ENCODE data around the gene POLR3C.

The POLR3C gene

DNA sequence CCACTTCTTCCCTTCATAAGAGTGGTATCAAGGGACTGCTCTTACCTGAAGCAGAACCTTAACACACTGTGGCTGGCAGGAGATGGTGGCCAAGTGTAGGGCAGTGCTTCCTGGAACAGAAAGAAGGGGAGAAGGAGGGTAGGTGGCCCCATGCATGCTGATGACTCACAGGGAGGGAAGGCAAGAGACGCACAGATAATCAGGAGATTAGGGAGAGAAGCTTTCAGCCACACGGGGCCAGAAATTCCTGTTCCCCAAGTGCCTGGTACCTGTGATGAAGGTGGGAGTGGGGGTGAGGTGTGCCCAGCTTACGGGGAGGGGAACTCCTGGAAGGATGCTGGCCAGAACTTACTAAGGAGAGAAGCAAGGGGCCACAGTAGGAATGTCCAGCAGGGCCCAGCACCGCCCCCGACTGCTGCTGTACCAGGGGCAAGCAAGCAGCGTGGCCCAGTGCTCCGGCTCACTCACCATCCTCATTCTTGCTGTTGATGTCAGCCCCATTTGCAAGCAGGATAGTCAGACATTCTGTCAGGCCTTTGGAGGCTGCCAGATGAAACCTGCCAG, 54.0 kb downstream of the POLR3C start:
- no peak for DNase-seq

DNA sequence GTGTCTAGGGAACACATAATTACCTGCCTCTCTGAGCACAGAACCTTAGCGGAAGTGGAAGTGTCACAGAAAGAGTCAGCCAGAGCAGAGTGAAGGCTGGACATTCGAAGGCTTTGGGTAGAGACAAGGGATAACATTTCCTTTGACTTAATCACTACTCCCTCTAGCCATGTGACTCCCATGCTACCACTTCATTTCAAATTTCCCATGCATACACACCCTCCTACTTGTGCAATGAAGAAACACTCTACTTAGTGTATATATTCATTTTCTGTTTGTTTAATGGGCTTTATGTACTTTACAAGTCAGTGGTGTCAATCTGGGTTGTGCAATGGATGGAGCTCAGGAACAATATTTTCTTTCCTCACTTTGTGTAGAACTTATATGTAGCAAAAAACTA, 54.7 kb downstream of the POLR3C start:
- DNase-seq, result no peak

DNA sequence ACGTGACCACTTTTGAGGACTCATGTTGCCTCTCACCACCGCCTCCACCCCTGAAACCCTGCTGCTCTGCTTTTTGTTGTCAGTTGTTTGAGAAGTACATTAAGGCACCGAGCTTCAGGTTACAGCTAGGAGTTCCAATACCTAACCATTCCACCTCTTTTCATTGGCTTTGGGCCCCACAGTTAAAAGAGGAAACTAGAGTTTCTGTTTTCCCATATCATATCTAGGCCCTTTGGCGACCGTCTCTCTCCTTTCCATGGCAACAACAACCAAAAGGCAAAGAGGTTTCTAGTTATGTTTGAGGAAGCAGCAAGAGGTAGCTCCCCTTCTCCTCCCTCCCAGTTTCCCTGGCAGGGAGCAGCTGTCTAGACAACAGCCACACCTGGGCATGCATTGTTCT, 55.8 kb downstream of the POLR3C start:
- no peak for DNase-seq

DNA sequence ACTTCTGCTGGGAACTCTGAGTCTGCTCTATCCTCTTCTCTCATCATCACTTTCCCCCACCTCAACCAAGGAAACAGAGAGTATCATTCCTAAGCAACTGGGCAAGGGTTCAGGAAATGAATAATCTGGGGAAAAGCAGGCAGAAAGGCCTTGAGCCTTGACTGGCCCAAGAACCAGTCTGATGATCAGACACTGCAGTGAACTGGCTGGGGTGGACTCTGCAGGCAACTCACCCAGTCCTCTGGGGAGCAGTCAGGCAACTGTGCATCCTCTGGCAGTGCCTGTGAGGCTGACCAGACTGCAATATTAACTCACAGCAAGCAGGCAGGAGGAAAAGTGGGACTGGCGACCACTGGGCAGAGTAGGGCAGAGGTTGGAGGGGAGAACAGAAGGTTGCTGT, 60.7 kb downstream of the POLR3C start:
- peak; percentile 62 for DNase-seq

DNA sequence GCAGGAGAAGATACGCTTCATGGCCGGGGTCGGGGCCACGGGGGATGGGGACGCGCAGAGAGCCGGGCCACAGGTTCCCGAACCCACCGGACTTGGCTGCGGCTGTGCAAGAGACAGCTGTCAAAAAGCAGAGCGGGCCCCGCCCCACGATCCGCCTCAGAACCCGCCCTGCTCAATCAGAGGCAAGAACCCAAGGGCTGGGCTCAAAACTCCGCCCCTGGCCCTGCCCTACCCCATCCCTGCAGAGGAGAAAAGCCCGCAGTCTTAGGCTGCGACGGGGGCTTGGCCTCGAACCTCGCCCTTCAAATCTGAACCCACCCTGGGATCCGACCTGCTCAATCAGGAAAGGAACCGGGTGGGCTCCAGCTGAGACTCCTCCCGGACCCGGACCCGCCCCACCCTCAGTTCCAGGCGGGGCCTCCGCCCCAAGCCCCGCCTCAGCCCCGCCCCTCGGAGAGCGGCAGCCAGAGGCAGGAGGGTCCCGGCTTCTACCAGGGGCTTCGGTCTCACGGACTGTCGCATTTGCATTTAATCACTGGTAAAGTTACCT, 61.8 kb downstream of the POLR3C start, which contains the start of gene ANKRD35:
TSS of gene ANKRD35 (minus strand) at position 129 of the 550 bp plus-strand sequence. CDS start at position 21, 108 bp downstream.
- peak; percentile 57 for DNase-seq

DNA sequence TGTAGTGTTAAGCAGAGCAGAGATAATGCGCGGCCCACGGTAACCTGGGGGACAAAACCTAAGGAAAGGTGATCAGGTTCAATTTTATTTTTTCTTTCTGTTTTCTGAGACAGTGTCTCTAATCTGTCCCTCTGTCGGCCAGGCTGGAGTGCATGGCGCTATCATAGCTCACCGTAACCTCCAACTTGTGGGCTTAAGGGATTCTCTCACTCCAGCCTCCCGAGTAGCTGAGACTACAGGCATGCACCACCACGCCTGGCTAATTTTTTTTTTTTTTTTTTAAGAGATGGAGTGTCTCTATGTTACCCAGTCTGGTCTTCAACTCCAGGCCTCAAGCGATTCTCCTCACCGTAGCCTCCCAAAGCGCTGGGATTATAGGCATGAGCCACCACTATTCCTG, 62.4 kb downstream of the POLR3C start:
- no peak for DNase-seq

DNA sequence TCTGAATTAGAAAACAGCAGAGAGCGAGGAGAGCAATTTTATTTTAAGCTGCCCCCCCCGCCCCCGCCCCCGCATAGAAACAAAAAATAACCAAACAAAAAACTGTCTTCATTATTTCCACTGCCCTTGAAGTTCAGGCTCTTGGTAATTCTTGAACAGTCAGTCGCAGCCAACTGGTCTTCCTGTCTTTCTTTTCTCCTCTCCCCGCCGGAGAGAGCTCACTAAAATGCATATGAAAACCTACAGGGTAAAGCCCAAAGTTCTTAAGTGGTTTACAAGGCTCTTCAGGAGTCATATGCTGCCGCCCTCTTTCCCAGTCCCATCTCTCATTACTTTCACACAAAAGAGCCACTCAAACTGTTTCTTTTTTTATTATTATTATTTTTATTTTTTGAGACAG, 62.8 kb downstream of the POLR3C start:
- DNase-seq, result no peak

DNA sequence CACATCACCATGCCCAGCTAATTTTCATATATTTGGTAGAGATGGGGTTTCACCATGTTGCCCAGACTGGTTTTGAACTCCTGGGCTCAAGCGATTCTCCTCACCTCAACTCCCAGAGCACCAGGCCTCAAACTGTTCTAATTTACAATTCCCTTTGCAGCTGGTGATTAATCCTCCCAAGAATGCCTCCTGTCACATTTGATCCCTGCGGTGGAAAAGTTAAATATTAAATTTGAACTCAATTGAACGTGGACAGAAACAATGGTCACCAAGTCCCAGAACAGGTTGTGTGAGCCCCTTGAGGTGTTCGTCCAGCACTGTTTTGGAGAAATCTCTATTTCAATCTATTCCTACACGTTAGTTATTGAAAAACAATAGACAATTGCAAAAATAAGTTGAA, 63.6 kb downstream of the POLR3C start:
- no peak for DNase-seq

DNA sequence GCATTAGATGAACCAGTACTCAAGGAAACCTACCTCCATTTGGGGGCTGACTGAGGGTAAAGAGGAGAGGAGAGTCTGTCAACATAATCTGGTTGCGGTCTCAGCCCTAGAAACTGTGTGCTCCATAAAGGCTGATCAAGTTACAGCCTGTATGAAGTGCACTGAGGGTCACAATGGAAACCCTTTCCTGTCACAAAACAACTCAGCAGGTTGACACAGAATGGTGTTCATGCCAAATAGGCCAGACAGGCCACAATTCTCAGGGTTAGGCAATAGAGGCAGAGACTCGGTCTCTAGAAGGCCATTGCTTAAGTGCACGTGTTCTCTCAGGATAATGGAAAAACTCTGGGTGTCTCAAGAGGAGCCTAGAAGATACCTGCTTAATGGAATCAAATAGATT, 65.7 kb downstream of the POLR3C start:
- no peak for DNase-seq

DNA sequence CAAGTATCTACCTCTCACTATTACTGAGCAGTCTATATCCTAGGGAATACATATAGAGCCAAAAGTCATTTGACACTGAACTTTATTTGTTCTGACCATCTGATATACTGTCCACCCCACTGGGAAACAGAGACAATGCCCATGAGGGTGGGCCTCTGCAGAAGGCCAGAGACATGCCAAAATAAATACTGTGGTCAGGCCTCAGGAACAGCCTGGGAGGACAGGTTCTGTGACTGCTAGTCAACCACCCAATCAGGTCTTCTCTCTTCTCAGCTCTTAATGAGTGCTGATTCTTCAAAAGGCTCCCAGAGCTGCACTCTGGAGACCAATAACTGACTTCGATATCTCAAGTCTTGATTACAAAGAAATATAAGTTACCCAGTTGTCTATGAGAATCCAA, 67.1 kb downstream of the POLR3C start:
- DNase-seq, result peak; percentile 20

DNA sequence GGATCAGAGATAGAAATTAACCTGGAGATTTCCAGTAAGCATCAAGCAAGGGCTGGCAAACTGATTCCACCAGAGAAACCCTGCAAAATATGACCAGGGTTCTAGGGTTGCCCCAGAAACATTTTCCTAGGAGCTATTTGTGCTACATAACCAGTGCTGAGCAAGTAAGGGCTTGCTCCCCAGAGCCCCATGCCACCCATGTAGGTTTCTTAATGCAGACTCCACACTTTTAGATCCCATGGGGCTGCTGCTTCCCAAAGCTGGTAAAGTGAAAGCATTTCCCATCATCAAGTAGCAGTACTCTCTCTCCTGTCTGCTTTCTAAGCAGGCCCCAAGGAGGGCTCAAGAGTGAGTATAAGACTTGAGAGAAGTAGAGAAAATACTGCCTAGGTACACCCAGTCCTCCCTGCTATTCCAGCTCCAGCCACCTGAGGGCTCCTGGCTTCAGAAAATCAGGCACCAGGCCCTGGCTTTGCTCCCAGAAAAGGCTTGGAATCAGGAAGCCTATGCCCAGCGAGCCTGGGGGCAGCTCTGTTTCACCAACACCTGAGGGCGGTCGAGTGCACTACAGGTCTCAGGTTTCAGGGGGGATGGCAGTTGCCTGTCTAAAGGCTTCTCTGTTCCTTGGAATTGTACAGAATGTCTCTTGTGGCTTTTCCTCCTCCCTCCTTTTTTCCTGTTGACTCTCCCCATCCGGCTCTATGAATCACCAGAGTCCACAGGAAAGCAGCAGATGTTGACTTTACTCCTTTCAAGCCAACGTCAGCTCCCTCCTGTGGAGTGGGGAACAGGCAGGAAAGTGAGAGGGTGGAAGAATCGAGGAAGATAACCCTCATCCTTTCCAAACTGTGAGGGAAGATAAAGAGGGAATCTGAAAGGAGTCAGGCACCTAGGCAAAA, 67.8 kb downstream of the POLR3C start:
- DNase-seq, result peak; percentile 100

DNA sequence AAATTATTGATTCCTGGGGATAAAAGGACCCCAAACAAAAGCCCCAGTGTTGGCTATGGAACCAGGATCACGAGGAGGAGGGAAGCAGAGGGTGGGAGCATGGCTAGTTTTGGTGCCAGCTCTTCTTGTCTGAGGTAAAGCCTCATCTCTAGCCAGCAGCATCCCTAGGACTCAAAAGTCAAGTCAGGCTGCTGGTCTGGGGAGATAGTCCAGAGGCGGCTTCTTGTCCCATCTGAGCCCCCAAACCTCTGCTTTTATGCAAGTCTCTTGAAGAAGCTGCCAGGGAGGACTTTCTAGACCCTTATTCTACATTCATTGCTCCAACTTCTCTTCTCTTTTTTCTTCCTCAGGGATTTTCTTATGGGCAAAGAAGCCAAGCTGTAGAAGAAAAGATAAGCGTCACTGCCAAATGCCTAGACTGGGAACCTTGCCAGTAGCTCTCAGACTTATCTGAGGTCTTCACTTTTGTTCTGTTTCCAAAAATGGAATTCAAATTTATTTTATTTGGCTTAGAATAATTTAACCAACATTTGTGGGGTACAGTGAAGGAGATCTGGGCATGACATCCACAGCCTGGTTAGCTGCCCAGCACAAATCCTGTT, 68.6 kb downstream of the POLR3C start:
- DNase-seq, result peak; percentile 50

DNA sequence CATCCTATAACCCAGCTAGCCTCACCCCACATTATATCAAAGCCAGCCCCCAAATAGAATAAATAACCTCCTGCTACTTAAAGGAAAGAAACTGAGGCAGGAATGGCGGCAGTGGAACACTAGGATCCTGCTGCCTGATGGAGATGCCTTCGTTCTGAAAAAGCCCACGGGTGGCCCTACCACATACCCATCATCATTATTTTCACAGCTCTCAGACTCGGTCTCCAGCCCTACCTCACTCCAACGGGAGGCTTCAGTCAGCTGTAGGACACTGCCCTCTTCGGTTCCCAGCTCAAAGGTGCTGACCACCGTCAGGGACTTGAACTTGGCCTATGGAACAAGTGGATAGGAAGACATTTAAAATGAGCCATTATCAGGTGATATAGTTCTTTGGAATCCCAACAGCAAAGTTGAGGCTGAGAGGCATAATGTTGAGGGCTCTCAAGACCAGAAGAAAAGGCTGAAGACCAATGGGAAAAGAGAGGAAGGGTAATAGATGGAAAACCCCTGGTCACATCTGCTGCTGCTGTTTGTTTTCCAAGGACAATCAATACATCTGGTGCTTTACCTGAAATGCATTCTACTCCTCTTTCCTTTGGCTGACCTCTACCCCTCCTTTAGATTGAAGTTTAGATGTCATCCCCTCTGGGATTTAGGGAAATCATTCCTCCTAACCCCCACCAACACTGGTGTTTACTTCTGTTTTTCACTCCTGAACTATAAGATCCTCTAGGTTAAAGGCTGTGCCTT, 69.5 kb downstream of the POLR3C start:
- no peak for DNase-seq

Measured in fibroblast of skin of right biceps (primary cell).